HCEC 1CT (cell line): Measurements from ENCODE around the gene RPS6KB2.
A peak's percentile ranks its signal among the peaks of the same experiment; 100 is the strongest.
"Not testable (repeated sequence)": the region's sequence is repeated elsewhere in the genome, so short reads cannot be mapped to it uniquely, and the experiment has no call there.

ENCODE experiments used
- DNase-seq: peaks from one replicate; pipeline ENCODE4 v3.0.0-alpha.2; 2017

Gene RPS6KB2

DNA sequence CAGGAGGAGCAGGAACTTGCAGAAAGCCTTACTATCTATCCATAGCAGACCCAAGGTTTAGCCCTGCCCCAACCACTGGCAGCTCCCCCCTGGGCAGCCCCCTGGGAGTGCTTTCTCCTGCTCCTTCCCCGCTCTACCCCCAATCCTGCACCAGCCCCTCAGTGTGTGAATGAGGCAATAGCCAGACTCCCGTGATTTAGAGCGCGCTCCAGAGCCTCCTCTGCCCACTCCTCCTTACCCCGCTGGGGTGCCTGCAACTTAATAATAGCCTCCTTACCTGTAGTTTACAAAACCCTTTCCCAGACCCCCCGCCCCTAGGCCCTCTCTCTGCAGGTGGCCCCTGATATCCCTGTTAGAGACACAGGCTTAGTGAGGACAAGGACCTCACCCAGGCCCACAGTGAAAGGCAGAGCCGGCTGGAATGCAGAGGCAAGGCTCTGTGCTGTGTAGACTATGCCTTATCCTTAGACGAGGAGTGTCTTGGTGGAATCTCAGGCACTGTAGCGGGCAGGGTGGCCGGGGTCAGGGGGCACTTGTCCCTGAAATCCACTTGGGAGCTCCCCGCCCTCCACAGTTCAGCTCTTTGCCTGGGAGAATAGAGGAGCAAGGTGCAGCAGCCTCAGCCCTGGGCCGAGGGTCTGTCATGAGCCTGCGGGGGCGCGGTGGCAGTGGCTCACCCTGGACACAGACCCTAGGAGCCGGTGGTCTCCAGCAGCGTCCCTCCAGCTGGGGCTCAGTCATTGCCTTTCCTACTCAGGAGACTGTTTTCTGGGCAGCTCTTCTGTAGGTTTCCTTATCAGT, 17.1 kb upstream of the RPS6KB2 start:
- no peak for DNase-seq

DNA sequence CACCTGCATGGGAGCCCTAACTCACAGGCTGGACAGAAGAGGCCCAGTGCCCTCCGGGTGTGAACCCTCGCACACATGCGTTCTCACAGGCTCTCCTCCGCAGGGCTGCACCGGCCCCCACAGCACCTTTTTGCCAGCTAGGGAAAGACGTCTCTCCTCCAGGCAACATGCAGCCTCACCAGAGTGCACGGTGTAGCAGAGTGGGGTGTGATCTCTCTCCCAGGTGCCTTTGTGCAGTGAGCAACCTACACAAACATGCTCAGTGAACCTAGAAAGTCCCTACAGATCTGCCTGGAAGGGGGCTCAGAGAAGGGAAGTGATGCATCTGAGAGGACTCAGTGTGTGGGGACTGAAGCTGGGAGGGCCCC, 16.5 kb upstream of the RPS6KB2 start:
- no peak for DNase-seq

DNA sequence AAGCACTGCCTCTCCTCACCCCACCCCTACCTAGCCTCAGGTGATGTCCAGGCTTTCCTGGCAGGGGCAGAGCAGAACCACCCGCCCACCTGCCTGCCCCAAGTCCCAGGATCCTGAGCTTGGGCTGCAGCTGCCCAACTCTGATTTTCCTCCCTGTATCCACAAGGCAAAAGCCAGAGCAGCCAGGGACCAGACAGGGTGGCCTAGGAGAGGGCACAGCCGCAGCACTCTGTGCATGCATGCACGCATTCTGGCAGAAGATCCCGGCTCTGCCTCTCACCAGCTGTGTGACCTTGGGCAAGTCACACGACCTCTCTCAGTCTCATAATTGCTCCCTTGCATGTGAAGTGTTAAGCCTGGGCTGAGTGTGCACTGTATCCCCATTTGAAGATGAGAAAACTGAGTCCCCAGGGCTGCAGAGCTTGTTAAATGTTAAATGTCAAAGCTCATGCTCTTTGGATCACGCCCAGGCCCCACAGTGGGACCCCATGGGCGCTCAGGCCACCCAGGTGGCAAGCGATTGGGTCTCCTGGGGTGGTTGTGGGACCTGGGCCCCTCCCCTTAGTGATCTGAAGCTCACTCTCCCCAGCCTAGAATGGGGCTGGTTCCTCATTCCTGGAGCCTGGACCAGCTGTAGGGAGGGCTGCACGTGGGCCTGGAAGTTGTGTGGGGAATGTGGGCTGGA, 15.7 kb upstream of the RPS6KB2 start:
- DNase-seq: no peak

- no peak for DNase-seq
Measured at GRCh38 chr11:67413266-67413849, 14.9 kb upstream of the RPS6KB2 start.

DNA sequence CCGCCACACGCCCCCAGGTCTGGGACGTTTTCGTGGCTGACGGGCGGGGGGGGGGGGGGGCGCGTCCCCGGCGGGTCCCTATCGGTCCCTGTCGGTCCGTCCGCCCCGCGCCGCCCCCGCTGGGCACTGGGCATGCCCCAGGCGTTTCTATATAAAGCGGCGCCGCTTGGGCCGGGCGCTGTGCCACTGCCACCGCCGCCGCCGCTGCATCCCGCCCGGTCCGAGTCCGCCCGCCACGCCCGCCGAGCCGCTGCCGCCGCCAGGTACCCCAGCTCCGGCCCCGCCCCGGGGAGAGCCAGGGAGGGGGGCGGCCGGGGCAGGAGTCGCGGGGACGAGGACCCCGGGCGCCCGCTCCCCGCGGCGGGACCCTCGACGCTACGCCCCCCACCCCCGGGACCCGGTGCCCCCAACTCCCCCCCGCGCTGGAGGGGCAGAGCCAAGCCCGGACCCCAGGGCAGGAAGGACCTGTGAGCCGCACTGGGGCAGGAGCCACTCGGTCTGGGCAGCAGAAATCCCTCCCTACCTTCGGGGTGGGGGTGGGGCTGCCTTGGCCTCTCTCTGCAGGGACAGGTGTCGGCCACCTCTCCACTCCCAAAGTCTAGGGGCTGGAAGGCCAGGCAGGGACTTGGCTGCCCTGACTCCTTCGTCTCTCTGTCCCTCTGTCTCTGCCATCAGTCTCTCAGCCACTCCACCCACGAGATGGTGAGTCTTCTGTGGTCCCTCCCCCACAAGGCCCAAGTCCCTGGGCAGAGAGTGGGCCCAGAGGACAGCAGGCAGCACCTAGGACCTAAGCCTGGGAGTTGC, 12.6 kb upstream of the RPS6KB2 start, which contains the start of gene CARNS1:
Gene CARNS1, plus strand, starts transcription at position 178 of the 804 bp plus-strand sequence. Its CDS starts 522 bp downstream, at position 700.
- no peak for DNase-seq

DNA sequence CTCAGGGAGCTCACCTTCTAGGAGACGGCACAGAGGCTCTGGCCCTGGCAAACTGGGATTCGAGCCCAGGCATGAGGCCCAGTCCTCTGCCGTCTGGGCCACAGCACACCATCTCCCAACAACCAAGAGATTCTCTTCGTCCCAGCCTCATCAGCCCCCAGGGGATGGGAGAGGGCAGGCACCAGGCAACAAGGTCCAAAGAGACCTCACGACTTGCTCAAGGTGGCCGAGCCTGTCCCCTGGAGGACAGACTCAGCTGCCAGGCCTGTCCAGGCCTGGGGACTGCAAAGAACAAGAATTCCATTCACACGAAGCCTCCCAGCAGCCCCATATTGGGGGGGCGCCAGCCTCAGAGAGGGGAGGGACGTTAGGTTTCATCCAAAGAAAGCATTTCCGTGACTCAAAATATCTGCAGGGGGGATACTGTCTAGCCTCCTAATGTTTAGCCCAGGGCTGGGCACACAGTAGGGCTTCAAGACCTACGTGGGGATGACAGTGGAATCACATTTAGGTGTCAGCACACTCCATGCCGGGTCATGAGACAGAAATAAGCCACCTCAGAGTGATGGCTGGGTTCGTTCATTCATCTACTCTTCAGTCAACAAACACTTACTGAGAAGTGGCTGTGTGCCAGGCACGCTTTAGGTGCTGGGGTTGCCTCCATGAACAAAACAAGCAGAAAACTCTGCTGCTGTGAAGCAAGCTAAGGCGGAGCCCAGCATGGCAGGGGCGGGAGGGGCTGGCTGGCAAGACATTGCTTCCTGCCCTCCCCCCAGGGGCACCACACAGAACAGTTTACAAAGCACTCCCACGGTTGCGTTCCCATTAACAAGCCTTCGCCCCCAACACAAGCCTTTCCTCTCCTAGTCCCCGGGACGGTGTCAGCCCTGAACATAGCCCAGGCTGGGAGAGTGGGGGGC, 11.6 kb upstream of the RPS6KB2 start:
- DNase-seq: no peak

GRCh38 chr11:67417425-67417824, 10.9 kb upstream of the RPS6KB2 start:
- no peak for DNase-seq

GRCh38 chr11:67418476-67419281, 9.6 kb upstream of the RPS6KB2 start:
- DNase-seq: no peak

DNA sequence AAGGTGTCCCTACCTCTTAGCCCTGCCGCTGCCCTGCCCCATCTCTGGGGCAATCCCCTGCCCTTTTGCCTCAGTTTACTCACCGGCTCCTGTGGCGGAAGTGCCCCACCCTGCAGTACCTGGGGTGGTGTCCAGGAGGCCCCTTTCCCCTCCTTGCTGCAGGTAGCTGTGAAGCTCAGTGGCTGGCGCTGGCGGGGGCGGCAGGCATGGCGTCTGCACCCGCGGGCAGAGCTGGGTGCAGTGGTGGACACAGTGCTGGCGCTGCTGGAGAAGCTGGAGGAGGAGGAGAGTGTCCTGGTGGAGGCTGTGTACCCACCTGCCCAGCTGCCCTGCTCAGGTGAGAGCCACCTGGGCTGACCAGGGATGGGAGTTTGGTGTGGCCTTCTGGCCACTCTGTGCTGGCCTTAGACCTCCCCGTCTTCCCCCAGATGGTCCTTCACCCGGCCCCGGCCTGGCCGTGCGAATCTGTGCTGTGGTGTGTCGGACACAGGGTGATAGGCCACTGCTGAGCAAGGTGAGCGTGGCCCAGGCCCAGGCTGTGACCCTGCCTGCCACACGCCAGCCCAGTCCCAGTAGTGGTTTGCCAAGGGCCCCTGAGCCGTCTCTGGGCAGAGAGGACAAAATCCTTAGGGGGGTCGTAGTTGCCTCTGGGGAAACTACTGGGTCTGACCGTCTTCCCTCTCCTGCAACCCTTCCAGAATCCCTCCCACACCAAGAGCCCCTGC, 8.8 kb upstream of the RPS6KB2 start:
- DNase-seq: no peak

DNA sequence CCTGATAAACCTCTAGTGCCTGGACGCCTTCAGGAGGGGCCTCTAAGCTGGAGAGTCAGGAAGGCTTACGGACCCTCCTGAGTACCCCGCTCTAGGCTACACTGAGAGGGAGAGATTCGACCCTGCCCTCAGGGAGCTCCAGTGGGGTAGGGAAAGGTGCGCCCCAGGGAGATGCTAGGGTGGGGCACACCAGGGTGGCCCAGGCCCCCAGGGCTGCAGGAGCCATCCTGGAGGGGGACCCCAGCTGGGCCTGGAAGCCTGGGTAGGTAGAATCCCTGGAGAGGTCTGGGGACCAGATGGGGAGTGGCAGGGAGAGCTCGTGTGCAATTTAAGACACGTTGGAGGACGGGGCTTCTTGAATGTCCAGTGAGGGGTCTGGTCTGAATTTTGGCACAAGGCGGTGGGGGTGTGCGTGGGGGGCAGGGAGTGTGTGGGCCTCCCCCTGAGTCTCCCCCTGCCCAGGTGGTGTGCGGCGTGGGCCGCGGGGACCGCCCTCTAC, 8.1 kb upstream of the RPS6KB2 start:
- no peak for DNase-seq

DNA sequence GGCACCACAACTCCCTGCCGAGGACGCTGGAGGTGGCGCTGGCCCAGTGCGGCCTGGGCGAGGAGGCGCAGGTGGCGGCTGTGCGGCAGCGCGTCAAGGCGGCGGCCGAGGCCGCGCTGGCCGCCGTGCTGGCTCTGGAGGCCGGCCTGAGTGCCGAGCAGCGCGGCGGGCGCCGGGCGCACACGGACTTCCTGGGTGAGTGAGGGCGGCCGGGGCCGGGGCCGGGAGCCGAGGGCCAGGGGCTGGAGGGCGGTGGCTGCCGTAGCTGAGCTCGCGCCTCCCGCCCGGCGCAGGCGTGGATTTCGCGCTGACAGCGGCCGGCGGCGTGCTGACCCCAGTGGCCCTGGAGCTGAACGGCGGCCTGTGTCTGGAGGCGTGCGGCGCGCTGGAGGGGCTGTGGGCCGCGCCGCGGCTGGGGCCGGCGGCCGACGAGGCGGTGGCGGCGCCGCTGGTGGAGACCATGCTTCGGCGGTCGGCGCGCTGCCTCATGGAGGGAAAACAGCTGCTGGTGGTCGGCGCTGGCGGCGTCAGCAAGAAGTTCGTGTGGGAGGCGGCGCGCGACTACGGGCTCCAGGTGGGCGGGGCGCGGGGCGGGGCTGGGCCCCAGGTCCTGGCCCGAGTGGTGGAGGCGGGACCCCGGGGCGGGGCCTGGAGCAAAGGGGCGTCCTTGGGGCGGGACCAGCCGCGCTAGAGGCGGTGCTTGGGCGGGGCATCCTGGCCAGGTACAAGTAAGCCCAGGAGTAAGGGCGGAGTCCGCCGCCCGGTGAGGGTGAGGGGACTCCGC, 7.5 kb upstream of the RPS6KB2 start:
- DNase-seq: peak; percentile 81

GRCh38 chr11:67421430-67422031, 6.8 kb upstream of the RPS6KB2 start:
- no peak for DNase-seq

DNA sequence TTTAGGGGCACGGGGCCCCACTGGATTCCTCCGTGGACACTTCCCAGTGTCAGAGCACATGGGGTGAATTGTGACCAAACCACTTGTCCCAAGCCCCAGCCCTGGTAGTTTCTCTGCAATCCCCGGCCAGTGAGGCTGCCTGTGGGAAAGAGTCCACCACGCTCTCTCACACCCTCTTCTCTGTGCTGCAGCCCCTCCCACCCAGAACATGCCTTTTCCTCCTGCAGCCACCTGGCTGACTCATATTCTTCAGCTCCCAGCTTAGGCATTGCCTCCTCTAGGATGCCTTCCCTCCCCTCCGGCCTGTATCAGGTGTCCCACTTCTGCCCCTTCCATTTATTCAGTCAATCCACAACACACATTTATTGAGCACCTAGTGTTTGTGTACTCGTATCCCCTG, 5.4 kb upstream of the RPS6KB2 start:
- DNase-seq: no peak

DNA sequence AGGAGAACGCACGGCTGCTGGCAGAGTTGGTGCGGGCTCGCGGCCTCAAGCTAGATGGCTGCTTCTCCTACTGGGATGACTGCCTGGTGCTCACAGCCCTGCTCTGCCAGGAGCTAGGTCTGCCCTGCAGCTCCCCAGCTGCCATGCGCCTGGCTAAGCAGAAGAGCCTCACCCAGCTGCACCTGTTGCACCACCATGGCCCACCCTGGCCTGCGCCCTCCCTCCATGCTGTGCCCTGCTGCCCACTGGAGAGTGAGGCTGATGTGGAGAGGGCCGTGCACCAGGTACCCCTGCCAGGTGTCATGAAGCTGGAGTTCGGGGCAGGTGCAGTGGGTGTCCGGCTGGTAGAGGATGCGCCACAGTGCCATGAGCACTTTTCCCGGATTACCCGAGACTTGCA, 4.8 kb upstream of the RPS6KB2 start:
- no peak for DNase-seq

- DNase-seq: no peak
Measured at GRCh38 chr11:67423891-67424613, 4.2 kb upstream of the RPS6KB2 start.

DNA sequence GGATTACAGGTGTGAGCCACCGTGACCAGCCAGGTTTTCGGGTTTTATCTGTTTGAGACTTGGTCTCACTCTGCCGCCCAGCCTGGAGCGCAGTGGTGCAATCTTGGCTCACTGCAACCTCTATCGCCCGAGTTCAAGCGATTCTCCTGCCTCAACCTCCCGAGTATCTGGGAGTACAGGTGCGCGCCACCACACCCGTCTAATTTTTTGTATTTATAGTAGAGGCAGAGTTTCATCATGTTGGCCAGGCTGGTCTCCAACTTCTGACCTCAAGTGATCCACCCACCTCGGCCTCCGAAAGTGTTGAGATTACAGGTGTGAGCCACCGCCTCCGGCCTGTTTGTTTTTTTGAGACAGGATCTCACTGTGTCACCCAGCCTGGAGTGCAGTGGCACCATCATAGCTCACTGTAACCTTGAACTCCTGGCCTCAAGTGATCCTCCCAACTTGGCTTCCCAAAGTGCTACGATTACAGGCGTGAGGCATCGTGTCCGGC, 882 bp upstream of the RPS6KB2 start:
- not testable (repeated sequence) for DNase-seq

DNA sequence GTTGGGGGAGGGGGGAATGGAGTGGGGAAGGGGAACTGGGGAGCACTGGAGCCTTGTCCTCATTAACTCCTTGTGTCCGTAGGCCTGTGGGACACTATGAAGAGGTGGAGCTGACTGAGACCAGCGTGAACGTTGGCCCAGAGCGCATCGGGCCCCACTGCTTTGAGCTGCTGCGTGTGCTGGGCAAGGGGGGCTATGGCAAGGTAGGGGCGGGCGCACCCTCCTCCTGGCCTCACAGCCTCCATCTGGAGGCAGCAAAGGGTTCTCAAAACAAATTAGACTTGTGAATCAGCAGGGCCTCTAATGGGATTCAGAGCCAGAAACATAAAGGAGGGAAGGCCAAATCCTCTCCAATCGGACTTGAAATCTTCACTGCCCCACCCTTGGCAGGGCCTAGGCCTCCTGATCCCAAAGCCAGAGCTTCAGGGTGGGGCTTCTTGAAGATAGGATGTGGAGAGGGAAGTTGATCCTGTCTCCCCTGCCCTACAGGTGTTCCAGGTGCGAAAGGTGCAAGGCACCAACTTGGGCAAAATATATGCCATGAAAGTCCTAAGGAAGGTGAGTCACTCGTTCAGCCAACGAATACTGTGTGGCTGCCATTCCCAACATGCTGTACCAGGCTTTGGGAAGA, 859 bp downstream of the RPS6KB2 start:
- no peak for DNase-seq

GRCh38 chr11:67429722-67430121, 1.4 kb downstream of the RPS6KB2 start:
- no peak for DNase-seq
